PFSK-1 (cell line): ENCODE results near the gene FMN1.

Experiments
- FOXP2 ChIP-seq: optimal IDR thresholded peaks from 2 replicates; pipeline ENCODE3; 2011; ENCODE audit warnings: borderline replicate concordance, control low read depth, inconsistent platforms; ENCODE audit not compliant: insufficient read depth; ENCODE audit errors: extremely low read length, extremely low read depth
- POLR2AphosphoS5 ChIP-seq: IDR thresholded peaks from 2 replicates; pipeline ENCODE4 v1.6.1; 2012; ENCODE audit warnings: low read depth, mild to moderate bottlenecking, control low read depth, low read length, moderate library complexity
- SIN3A ChIP-seq: IDR thresholded peaks from 2 replicates; pipeline ENCODE4 v1.6.1; 2012; ENCODE audit warnings: mild to moderate bottlenecking, low read length, moderate library complexity, borderline replicate concordance; ENCODE audit not compliant: insufficient read depth
- TAF1 ChIP-seq: IDR thresholded peaks from 2 replicates; pipeline ENCODE4 v1.6.1; 2012; ENCODE audit warnings: low read length, control low read depth, borderline replicate concordance; ENCODE audit not compliant: insufficient read depth
- TF ChIP-seq, protein P1 (sequence below), 2 experiments: IDR thresholded peaks; 2 replicates each; pipeline versions ENCODE4 v1.6.1 to v1.8.0; 2011 to 2012; ENCODE audit warnings: low read depth in 2 of 2, low read length in 2 of 2, control low read depth in 1 of 2, inconsistent platforms in 1 of 2, mild to moderate bottlenecking in 1 of 2, moderate library complexity in 1 of 2; ENCODE audit not compliant: insufficient read depth in 1 of 2

FMN1 gene

DNA sequence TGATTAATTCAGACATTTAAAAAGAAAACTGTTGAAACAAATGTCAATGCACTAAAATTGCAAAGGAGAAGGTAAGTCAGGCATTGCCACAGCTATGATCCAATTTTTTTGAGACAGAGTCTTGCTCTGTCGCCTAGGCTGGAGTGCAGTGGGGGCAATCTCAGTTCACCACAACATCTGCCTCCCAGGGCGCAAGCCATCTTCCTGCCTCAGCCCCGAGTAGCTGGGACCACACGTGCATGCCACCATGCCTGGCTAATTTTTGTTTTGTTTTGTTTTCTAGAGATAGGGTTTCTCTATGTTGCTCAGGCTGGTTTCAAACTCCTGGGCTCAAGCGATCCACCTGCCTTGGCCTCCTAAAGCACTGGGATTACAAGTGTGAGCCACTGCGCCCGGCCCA lies 117.6 kb downstream of the FMN1 start:
- TF ChIP-seq SIN3A, result no peak
- no peak for TF ChIP-seq POLR2AphosphoS5

DNA sequence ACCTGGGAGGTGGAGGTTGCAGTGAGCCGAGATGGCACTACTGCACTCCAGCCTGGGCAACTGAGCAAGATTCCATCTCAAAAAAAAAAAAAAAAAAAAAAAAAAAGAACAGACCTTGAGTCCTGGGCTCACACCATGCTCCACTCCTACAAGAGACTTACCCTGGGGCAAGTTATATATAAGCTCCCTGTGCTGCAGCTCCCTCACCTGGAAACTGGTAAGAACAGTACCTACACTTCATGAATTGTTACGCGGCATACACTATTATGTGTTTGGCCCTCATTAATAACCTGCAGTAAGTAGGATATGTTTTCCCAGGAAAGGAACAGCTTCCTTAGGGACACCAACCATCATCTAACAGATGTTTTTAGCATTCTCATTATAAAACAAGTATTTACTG lies 119.6 kb downstream of the FMN1 start:
- TF ChIP-seq POLR2AphosphoS5, result no peak
- TF ChIP-seq, protein P1, sequence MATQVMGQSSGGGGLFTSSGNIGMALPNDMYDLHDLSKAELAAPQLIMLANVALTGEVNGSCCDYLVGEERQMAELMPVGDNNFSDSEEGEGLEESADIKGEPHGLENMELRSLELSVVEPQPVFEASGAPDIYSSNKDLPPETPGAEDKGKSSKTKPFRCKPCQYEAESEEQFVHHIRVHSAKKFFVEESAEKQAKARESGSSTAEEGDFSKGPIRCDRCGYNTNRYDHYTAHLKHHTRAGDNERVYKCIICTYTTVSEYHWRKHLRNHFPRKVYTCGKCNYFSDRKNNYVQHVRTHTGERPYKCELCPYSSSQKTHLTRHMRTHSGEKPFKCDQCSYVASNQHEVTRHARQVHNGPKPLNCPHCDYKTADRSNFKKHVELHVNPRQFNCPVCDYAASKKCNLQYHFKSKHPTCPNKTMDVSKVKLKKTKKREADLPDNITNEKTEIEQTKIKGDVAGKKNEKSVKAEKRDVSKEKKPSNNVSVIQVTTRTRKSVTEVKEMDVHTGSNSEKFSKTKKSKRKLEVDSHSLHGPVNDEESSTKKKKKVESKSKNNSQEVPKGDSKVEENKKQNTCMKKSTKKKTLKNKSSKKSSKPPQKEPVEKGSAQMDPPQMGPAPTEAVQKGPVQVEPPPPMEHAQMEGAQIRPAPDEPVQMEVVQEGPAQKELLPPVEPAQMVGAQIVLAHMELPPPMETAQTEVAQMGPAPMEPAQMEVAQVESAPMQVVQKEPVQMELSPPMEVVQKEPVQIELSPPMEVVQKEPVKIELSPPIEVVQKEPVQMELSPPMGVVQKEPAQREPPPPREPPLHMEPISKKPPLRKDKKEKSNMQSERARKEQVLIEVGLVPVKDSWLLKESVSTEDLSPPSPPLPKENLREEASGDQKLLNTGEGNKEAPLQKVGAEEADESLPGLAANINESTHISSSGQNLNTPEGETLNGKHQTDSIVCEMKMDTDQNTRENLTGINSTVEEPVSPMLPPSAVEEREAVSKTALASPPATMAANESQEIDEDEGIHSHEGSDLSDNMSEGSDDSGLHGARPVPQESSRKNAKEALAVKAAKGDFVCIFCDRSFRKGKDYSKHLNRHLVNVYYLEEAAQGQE (IDR thresholded peaks at IDR 0.05; ENCODE audit: insufficient read depth in 1 of 2, low read depth in 2 of 2, low read length in 2 of 2), result no peak
- TF ChIP-seq FOXP2, result no peak
- no peak for TF ChIP-seq SIN3A
- no peak for TF ChIP-seq TAF1

DNA sequence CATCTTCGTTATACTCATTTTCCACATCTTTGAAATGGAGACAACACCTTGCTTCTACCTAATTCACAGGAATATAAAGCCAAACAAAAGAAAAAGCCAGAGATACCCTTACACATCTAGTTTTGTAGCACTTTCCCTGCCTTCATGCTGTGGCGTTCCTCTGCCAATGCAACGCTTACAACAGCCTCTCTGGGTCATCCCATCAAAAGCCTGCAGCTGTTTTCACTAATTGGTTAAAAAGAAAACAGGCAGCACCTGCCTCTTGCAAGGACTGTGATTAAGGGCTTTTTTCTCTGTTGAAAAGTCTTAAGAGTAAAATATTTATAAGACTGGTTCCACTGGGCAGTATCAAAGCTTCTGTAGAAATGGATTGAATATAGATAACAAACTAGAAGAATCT lies 120.3 kb downstream of the FMN1 start:
- TF ChIP-seq POLR2AphosphoS5 (no peak), FOXP2 (no peak), TAF1 (no peak), SIN3A (no peak)
- TF ChIP-seq, protein P1 (IDR thresholded peaks at IDR 0.05; ENCODE audit: insufficient read depth in 1 of 2, low read depth in 2 of 2, low read length in 2 of 2), result no peak

DNA sequence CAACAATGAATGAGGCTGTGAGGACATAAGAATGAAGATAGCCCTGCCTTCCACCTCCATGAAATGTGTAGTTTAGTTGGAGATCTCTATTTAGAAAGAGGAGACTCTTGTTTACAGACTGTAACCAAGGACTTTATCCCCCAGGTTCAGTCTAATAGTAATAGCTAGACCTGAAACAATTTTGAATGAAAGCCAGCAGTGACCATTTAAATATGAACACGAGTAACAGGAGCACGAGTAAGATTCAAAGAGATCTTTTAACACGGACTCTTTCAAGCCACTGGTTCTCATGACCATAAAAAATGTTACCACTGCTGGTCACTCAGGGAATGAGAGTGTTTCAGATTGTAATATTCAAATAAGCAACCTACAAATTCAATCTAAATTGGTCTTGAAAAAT lies 123.1 kb downstream of the FMN1 start:
- TF ChIP-seq POLR2AphosphoS5 (no peak), SIN3A (no peak), FOXP2 (no peak), TAF1 (no peak)
- TF ChIP-seq, protein P1 (IDR thresholded peaks at IDR 0.05; ENCODE audit: insufficient read depth in 1 of 2, low read depth in 2 of 2, low read length in 2 of 2), result no peak

DNA sequence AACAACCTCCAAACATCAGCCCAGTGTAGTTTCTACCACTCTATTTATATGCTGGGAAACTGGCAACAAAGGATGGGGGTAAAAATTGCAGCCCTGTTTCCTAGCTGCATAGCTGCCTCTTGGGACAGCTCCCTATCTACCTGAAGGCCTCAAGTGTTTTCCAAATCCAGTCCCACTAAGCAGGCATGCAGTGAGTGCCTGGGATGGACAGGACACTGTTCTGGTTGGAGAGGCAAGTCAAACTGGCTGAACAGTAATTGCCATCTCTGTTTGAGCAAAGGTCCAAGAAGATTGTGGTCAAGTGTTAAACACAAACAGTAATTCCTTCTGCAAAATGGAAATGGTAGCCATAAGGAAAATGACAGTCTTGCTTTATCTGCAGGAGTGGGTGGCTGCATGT lies 125.4 kb downstream of the FMN1 start:
- no peak for TF ChIP-seq SIN3A

DNA sequence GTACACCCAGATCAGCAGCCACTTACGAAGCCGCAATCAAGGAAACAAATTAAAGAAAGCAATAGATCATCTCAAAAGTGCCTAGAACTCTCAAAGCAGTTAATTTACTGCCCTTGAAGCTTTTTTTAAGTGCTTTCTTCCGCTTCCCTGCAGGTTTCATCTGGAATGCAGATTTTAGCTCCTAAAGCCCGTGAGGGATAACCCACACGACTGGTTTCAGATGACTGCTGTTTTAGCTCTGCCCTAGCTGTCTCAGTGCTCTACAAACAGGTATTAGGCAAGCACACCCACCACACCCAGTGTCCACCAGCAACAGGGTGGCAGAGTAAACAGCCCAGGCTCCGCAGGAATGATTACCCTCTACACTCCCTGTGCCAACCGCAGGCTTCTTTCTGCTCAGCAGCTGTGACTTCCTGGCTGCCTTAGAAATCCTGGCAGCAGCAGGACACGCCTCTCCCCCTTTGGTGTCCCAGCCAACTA lies 126.0 kb downstream of the FMN1 start:
- TF ChIP-seq TAF1, result no peak
- no peak for TF ChIP-seq SIN3A
- TF ChIP-seq, protein P1 (IDR thresholded peaks at IDR 0.05; ENCODE audit: insufficient read depth in 1 of 2, low read depth in 2 of 2, low read length in 2 of 2), result no peak
- no peak for TF ChIP-seq POLR2AphosphoS5
- TF ChIP-seq FOXP2, result no peak
